Left lobe of liver (tissue), 1 donor: ENCODE data around the gene PREX1. TPM values are rescaled to one million over a fixed set of nuclear protein-coding genes. Genes with fewer than 3 reads are reported as not detected.

Source experiments
- total RNA-seq: library from RNA; stranded (reverse); gene quantifications from one replicate; pipeline ENCODE4 v1.2.1, GENCODE V29; 2021
- donor health status: DM: no; HTN: yes; CAD: no.

The PREX1 gene
- total RNA-seq, 1 donor from 2014 or later, result 5.8 TPM

Other genes with a start within 250 kb of the PREX1 start
- 24.3 TPM for gene ARFGEF2, start 93.7 kb upstream of the PREX1 start, total RNA-seq
- gene CSE1L, start 218.3 kb upstream of the PREX1 start, total RNA-seq, result 19.6 TPM